GM12878 (cell line): ENCODE results near the gene RAD51B. TPM values are rescaled to one million over a fixed set of nuclear protein-coding genes. Genes with fewer than 3 reads are reported as not detected.

ENCODE experiments used
- BACH1 ChIP-seq: fragments of 450-650 bp; IDR thresholded peaks from 2 replicates; pipeline ENCODE4 v1.6.1; 2017; ENCODE audit warnings: mild to moderate bottlenecking, borderline replicate concordance
- BCL3 ChIP-seq: IDR thresholded peaks from 2 replicates; pipeline ENCODE4 v1.6.1; 2011; ENCODE audit warnings: borderline replicate concordance, low read depth, mild to moderate bottlenecking, moderate library complexity, low read length; ENCODE audit not compliant: insufficient read depth, poor library complexity, severe bottlenecking
- CHD1 ChIP-seq: IDR thresholded peaks from 2 replicates; pipeline ENCODE4 v1.6.1; 2012; ENCODE audit warnings: low read depth, low read length, improper control_type of control experiment
- EED ChIP-seq: sonication (generic); IDR thresholded peaks from 2 replicates; pipeline ENCODE4 v1.6.1; 2016; ENCODE audit warnings: antibody characterized with exemption, low read depth
- FOS ChIP-seq: IDR thresholded peaks from 3 replicates; pipeline ENCODE4 v1.6.1; 2011; ENCODE audit warnings: borderline replicate concordance; ENCODE audit not compliant: insufficient read length; ENCODE audit errors: extremely low read depth
- FOXK2 ChIP-seq: fragments of 450-650 bp; IDR thresholded peaks from 2 replicates; pipeline ENCODE4 v1.6.1; 2017; ENCODE audit warnings: mild to moderate bottlenecking, moderate library complexity
- GABPA ChIP-seq: IDR thresholded peaks from 2 replicates; pipeline ENCODE4 v1.6.1; 2014; ENCODE audit warnings: antibody characterized with exemption, low read depth, mild to moderate bottlenecking, inconsistent platforms
- HDGF ChIP-seq: fragments of 450-650 bp; IDR thresholded peaks from 2 replicates; pipeline ENCODE4 v1.6.1; 2016; ENCODE audit warnings: antibody characterized with exemption
- MYB ChIP-seq: fragments of 150-350 bp; IDR thresholded peaks from 2 replicates; pipeline ENCODE4 v1.6.1; 2014; ENCODE audit warnings: mild to moderate bottlenecking, low read depth, low read length, borderline replicate concordance
- NFIC ChIP-seq: IDR thresholded peaks from 2 replicates; pipeline ENCODE4 v1.6.1; 2012; ENCODE audit warnings: low read depth, mild to moderate bottlenecking, inconsistent platforms, low read length, moderate library complexity
- NFYA ChIP-seq: IDR thresholded peaks from 2 replicates; pipeline ENCODE4 v1.6.1; 2011; ENCODE audit warnings: low read depth, mild to moderate bottlenecking, low read length, improper control_type of control experiment, borderline replicate concordance
- PAX5 ChIP-seq: IDR thresholded peaks from 2 replicates; pipeline ENCODE4 v1.6.1; 2011; ENCODE audit warnings: low read depth, low read length, borderline replicate concordance
- POLR2A ChIP-seq: IDR thresholded peaks from 2 replicates; pipeline ENCODE4 v1.6.1; 2011; ENCODE audit warnings: low read depth, mild to moderate bottlenecking, low read length
- POU2F2 ChIP-seq: IDR thresholded peaks from 3 replicates; pipeline ENCODE4 v1.6.1; 2011; ENCODE audit warnings: low read depth, mild to moderate bottlenecking, low read length, borderline replicate concordance
- RAD21 ChIP-seq: IDR thresholded peaks from 2 replicates; pipeline ENCODE4 v1.6.1; 2011; ENCODE audit warnings: mild to moderate bottlenecking, low read depth, low read length, moderate library complexity; ENCODE audit not compliant: insufficient read depth
- RAD51 ChIP-seq: fragments of 450-650 bp; IDR thresholded peaks from 2 replicates; pipeline ENCODE4 v1.6.1; 2016; ENCODE audit warnings: moderate library complexity, mild to moderate bottlenecking, inconsistent platforms
- RB1 ChIP-seq: fragments of 450-650 bp; formaldehyde crosslinking; IDR thresholded peaks from 2 replicates; pipeline ENCODE4 v1.6.1; 2017; ENCODE audit warnings: mild to moderate bottlenecking, borderline replicate concordance
- RCOR1 ChIP-seq: conservative IDR thresholded peaks from 2 replicates; pipeline ENCODE4 v1.6.1; 2012; ENCODE audit warnings: low read depth, low read length, improper control_type of control experiment
- SMAD5 ChIP-seq: IDR thresholded peaks from 2 replicates; pipeline ENCODE4 v1.6.1; 2016; ENCODE audit warnings: antibody characterized with exemption, low read depth
- SMARCA5 ChIP-seq: fragments of 450-650 bp; IDR thresholded peaks from 2 replicates; pipeline ENCODE4 v1.6.1; 2017; ENCODE audit warnings: mild to moderate bottlenecking
- SREBF1 ChIP-seq: IDR thresholded peaks from 2 replicates; pipeline ENCODE4 v1.6.1; 2012; ENCODE audit warnings: mild to moderate bottlenecking, low read length
- STAT1 ChIP-seq: fragments of 450-650 bp; conservative IDR thresholded peaks from 2 replicates; pipeline ENCODE4 v1.6.1; 2014; ENCODE audit warnings: antibody characterized with exemption, mild to moderate bottlenecking
- STAT3 ChIP-seq: IDR thresholded peaks from 2 replicates; pipeline ENCODE4 v1.6.1; 2011; ENCODE audit warnings: low read depth, low read length, improper control_type of control experiment
- SUPT20H ChIP-seq: IDR thresholded peaks from 2 replicates; pipeline ENCODE4 v1.6.1; 2011; ENCODE audit warnings: low read depth, mild to moderate bottlenecking, low read length, moderate library complexity, borderline replicate concordance; ENCODE audit not compliant: control insufficient read depth
- USF1 ChIP-seq: IDR thresholded peaks from 2 replicates; pipeline ENCODE4 v1.6.1; 2011; ENCODE audit warnings: borderline replicate concordance, low read depth, mild to moderate bottlenecking, moderate library complexity, mixed read lengths, low read length; ENCODE audit not compliant: insufficient read depth; ENCODE audit errors: extremely low read length
- ZBTB40 ChIP-seq: fragments of 450-650 bp; IDR thresholded peaks from 2 replicates; pipeline ENCODE4 v1.6.1; 2016; ENCODE audit warnings: mild to moderate bottlenecking, moderate library complexity, borderline replicate concordance
- ZNF622 ChIP-seq: fragments of 450-650 bp; IDR thresholded peaks from 2 replicates; pipeline ENCODE4 v1.6.1; 2017; ENCODE audit warnings: mild to moderate bottlenecking, inconsistent platforms
- polyA plus RNA-seq, 11 experiments: library from polyadenylated mRNA; depleted of rRNA in 4 of 11; unstranded in 6 of 11; stranded (reverse) in 5 of 11; fragments of >200 nt; fragmentation: Nextera tagmentation in 4 of 11; fragmentation: Illumina TruSeq in 1 of 11; extraction: Ambion mirVana in 4 of 11; extraction: Trizol in 1 of 11; gene quantifications; 1 replicate in 1 of 11; 2 replicates in 10 of 11; pipeline versions ENCODE4 v1.2.1 to v1.2.3, GENCODE V29; 2011 to 2016; ENCODE audit warnings: inconsistent platforms in 2 of 11, missing spikeins in 2 of 11, low read depth in 1 of 11
- total RNA-seq, 4 experiments: library from RNA; depleted of rRNA in 3 of 4; stranded (reverse); fragments of >200 nt in 3 of 4; fragmentation: Illumina TruSeq in 1 of 4; extraction: Trizol in 1 of 4; gene quantifications; 2 replicates each; pipeline versions ENCODE4 v1.2.1 to v1.2.3, GENCODE V29; 2013 to 2021

The RAD51B gene
- total and polyA plus RNA-seq, 10 of the 15 experiments (the other 5 are each of a cell fraction or from before 2014, with no cell fraction given) = 9.8 to 26.8 (median 21.3) TPM

- no peak for TF ChIP-seq USF1
- TF ChIP-seq POLR2A = no peak
- peak; percentile 67 for TF ChIP-seq SMARCA5
- TF ChIP-seq MYB = peak; percentile 37; the same call in 1 of the 2 replicates
- TF ChIP-seq STAT3 = peak; percentile 78; the same call in 1 of the 2 replicates
- 0 out of 2 replicates have a peak, but pooled peaks have one; percentile 41 for TF ChIP-seq HDGF
- TF ChIP-seq FOXK2 = no peak
- TF ChIP-seq ZBTB40 = no peak
- peak; percentile 96 for TF ChIP-seq EED
- TF ChIP-seq RAD51 = 0 out of 2 replicates have a peak, but pooled peaks have one; percentile 5
- peak; percentile 92 for TF ChIP-seq POU2F2
- TF ChIP-seq SUPT20H = no peak
- TF ChIP-seq GABPA = no peak
- peak; percentile 91 for TF ChIP-seq BCL3
- TF ChIP-seq RAD21 = peak; percentile 25; the same call in 1 of the 2 replicates
- TF ChIP-seq PAX5 = peak; percentile 95
- no peak for TF ChIP-seq CHD1
- no peak for TF ChIP-seq SREBF1
- no peak for TF ChIP-seq ZNF622
- TF ChIP-seq RCOR1 = 0 out of 2 replicates have a peak, but pooled peaks have one; percentile 83
- no peak for TF ChIP-seq STAT1
- TF ChIP-seq FOS = no peak
- TF ChIP-seq BACH1 = peak; percentile 92; the same call in 1 of the 2 replicates
- TF ChIP-seq NFYA = no peak
- TF ChIP-seq NFIC = peak; percentile 99
- no peak; the same call in 1 of the 2 replicates for TF ChIP-seq RB1
- no peak for TF ChIP-seq SMAD5
Measured at GRCh38 chr14:68663385-68664076, 844.0 kb downstream of the RAD51B start (continued).
